Ramos (cell line): Measurements from ENCODE around the gene SLC37A3.
"Not testable (repeated sequence)": the region's sequence is repeated elsewhere in the genome, so short reads cannot be mapped to it uniquely, and the experiment has no call there.

Experiments
- in situ Hi-C: fragments of 300-500 bp; cut with MboI; formaldehyde crosslinking; loops from one replicate; pipeline ENCODE4 v1.14.3; 2022; ENCODE audit warnings: low sequenced_read_pairs; ENCODE audit not compliant: unreplicated experiment

The SLC37A3 gene

GRCh38 chr7:140397784-140398750 is at the start of gene SLC37A3:
Gene SLC37A3, minus strand, starts transcription at chr7:140398530. Its CDS starts 16,004 bp downstream, at chr7:140382526.
- in situ Hi-C loops: no loop called here

- in situ Hi-C loops: no loop called here
Observed at GRCh38 chr7:140447841-140448240, 49.5 kb upstream of the SLC37A3 start.

DNA sequence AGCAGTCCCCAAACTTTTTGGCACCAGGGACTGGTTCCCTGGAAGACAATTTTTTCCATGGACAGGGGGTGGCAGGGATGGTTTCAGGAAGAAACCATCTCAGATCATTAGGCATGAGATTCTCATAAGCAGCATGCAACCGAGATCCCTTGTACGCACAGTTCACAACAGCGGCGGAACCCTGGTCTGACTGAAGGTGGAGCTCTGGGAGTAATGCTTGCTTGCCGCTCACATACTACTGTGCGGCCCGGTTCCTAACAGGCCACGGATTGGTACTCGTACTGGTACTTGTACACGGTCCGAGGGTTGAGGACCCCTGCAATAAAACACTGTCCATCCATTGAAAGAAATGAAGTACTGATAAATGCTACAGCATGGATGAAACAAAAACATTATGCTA is 48.1 kb upstream of the SLC37A3 start:
- in situ Hi-C loops: no loop called here

DNA sequence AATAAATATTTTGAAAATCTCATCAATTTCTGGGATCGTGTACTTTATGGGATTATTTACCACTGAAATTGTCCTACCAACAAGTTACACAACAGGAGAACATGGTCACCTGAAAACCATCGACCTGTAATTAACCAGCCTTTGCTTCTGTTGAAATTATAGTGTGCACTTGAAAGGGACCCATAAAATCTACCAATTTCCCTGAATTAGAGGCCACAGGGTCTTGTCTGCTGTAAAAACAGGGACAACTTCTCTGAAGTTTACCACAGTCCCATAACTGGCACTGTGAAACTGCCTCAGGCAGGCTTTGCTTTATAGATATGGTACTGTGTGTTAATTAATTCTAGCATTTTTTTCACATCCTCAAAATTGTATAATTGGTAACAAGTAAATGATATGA is 43.2 kb upstream of the SLC37A3 start:
- in situ Hi-C loops: no loop called here

DNA sequence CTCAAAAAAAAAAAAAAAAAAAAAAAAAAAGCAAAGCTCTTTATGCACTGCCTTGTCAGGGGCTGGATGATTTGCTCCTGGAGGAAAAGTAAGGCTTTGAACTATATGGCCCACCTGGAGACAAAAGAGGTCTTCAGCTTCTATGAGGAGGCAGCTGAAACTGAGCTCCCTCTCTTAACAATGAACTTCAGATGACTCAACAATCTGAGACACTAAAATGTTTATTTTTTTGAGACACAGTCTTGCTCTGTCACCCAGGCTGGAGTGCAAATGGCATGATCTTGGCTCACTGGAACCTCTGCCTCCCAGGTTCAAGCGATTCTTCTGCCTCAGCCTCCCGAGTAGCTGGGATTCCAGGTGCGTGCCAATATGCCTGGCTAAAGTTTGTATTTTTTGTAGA is 42.3 kb upstream of the SLC37A3 start:
- in situ Hi-C loops: no loop called here

GRCh38 chr7:140439359-140439758 is 41.0 kb upstream of the SLC37A3 start:
- in situ Hi-C loops: no loop called here

GRCh38 chr7:140435252-140435895 is 37.0 kb upstream of the SLC37A3 start:
- in situ Hi-C loops: no loop called here

DNA sequence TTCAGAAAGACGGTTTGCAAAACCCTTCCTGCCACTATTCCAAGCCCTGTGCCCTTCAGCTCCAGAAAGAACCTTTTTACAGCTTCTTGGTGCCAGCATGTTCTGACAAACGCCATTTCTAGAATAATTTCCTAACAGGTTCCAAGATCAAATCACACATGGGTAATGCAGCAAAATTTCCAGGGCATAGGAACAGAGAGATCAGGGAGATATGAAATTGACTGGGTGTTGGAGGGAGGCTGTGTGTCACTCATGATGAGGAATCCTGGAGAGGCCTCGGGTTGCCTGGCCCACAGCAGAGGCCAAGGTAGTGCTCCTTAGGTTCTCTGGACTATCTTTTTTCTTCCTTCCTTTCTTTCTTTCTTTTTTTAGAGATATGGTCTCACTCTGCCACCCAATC is 35.1 kb upstream of the SLC37A3 start:
- in situ Hi-C loops: no loop called here

DNA sequence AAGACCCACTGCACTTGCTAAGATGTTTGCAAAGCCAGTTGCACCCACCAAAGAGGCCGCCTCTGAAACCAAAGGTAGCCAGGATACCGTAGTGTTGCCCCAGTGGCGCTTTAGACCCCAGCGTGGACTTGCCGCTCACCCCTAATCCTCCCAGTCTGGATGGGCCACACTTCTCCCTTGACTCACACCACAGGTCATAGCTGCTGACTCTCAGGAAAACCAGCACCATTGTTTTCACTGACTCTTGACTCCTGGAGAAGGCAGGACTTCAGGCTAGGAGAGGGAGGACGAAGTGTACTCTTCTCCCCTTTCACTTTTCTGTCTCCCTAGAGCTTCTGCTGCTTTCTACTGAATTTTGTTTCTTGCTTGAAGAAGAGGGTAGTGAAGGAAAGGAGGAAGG is 27.8 kb upstream of the SLC37A3 start:
- in situ Hi-C loops: no loop called here

- in situ Hi-C loops: no loop called here
Observed at GRCh38 chr7:140425718-140426117, 27.4 kb upstream of the SLC37A3 start.

- in situ Hi-C loops: no loop called here
Observed at GRCh38 chr7:140423501-140423900, 25.2 kb upstream of the SLC37A3 start.

DNA sequence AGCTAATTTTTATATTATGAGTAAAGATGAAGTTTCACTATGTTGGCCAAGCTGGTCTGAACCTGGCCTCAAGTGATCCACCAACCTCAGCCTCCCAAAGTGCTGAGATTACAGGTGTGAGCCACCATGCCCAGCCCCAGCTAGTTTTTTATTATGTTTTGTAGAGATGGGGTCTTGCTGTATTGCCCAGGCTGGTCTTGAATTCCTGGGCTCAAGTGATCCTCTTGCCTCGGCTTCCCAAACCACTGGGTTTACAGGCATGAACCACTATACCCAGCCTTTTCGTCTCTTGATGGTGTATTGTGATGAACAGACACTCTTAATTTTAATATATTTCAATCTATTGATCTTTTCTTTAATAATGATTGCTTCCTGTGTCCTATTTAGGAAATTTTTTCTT is 23.2 kb upstream of the SLC37A3 start:
- in situ Hi-C loops: no loop called here

GRCh38 chr7:140418653-140419052 is 20.3 kb upstream of the SLC37A3 start:
- in situ Hi-C loops: no loop called here

- in situ Hi-C loops: not testable (repeated sequence)
Observed at GRCh38 chr7:140418156-140418472, 19.8 kb upstream of the SLC37A3 start.

DNA sequence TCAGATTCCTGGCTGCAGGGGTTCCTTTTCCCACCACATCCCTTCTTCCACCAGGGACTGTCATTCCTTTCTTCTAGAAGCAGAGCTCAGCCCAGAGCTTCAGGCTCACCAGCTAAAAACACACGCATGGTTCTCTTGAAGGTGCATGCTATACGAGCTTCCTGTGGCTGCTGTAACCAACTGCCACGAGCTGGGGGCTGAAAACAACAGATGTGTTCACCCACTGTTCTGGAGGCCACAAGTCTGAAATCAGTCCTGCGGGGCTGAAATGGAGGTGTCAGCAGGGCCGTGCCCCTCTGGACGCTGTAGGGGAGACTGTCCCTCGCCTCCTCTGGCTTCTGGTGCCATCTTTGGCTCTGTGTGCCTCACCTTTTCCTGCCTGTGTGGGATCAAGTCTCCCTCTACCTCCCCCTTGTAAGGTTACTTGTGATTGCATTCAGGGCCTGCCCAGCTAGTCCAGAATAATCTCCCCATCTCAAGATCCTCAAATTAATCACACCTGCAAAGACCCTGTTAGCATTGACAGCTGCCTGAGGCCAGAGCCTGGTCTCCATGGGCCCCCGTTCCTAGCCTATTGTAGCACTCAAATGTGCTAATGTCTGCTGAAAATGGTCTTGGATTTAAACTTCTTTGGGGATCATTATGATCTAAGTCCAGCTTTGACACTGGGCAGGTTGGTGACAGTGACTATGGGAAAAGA is 19.3 kb upstream of the SLC37A3 start:
- in situ Hi-C loops: no loop called here

GRCh38 chr7:140416560-140416959 is 18.2 kb upstream of the SLC37A3 start:
- in situ Hi-C loops: no loop called here

GRCh38 chr7:140415816-140416215 is 17.5 kb upstream of the SLC37A3 start:
- in situ Hi-C loops: not testable (repeated sequence)

DNA sequence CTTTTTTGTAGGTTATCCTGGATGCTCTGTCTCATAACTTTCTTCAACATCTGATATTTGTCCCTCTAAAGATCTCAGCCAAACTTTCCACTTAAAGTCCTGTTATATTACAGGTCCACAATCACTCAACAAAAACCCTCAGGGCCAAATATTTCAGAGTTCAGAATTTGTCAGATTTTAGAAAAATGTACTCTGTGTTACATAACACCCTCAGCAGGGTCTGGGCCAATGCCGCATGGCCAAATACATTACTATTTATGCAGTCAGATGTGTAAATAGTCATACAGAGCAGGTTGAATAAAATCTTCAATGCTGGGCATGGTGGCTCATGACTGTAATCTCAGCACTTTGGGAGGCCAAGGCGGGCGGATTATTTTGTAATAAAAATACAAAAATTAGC is 17.0 kb upstream of the SLC37A3 start:
- in situ Hi-C loops: no loop called here

GRCh38 chr7:140404565-140405065 is 6.3 kb upstream of the SLC37A3 start:
- in situ Hi-C loops: no loop called here

DNA sequence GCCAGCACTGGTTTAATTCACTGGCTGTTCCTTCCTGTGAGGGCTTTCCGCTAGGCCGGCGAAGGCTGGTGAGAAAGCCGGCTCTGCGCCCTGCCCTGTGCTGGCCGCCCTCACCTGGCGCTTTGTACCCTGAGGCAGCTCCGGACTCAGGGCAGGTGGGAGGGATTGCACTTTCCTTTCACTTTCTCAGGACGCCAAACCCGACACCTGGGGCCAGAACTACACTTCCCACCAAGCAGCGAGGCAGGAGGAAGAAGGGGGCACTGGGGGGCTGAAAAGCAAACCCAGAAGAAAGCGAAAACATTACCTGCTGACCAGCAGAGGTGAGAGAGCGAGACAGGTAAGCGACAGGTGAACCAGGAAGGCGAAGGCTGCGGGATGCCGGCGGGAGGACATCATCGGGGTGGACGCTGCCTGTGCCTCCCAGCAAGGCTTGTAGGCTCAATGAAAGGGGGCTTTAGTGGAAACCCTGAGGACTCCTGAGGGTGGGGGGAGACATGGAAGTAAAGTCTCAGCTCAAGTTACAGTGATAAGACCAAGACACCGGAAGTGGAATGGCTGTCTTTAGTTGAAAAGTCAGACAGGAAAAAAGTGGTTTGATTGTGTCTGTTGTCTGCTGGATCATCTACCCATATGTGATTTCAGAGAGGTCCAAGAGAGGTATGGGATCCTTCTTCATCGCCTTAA is 5.7 kb upstream of the SLC37A3 start, which contains the start of gene RAB19:
TSS of gene RAB19 (plus strand) at position 181 of the 687 bp plus-strand sequence. CDS start 3,589 bp downstream, outside the sequence.
- in situ Hi-C loops: no loop called here
